ENCODE results near the gene CAPN11.
"Not testable (repeated sequence)": the region's sequence is repeated elsewhere in the genome, so short reads cannot be mapped to it uniquely, and the experiment has no call there.

The CAPN11 gene

DNA sequence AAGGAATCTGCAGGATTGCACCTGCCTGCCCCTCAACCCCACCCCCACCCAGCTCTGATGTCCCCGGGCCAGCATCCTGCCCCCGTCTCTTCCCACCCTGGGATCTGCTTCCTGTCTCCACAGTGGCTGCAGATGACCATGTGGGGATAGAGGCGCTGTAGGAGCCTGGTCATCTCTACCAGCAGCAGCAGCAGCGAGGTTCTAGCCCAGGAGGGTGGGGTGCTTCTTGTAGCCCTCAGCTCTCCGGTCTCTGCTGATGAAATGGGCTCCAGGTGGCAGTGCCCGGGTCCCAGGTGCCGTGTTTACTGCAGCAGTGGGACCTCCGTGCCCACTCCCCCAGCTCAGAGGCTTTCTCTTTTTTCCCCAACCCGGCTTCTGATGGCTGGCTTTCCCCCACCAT is 25.2 kb downstream of the CAPN11 start:
- no peak for DNase-seq

DNA sequence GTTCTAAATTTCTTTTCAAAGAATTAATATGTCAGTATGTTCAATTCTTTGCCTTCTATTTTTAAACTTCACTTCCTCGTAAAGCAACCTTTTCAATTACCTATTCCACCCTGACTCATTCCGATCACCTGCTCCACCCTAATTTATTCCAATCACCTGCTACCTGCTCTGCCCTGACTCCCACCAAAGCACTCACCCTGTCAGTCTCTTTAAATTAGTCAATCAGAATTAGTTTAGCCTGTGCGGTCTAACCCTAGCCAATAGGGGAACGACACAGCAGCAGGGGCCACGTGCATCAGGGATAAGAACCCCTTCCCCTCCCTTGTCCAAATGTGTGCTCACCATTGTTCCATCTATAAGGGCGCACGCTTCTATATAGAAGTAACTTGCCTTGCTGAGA is 26.7 kb downstream of the CAPN11 start:
- not testable (repeated sequence) for DNase-seq

DNA sequence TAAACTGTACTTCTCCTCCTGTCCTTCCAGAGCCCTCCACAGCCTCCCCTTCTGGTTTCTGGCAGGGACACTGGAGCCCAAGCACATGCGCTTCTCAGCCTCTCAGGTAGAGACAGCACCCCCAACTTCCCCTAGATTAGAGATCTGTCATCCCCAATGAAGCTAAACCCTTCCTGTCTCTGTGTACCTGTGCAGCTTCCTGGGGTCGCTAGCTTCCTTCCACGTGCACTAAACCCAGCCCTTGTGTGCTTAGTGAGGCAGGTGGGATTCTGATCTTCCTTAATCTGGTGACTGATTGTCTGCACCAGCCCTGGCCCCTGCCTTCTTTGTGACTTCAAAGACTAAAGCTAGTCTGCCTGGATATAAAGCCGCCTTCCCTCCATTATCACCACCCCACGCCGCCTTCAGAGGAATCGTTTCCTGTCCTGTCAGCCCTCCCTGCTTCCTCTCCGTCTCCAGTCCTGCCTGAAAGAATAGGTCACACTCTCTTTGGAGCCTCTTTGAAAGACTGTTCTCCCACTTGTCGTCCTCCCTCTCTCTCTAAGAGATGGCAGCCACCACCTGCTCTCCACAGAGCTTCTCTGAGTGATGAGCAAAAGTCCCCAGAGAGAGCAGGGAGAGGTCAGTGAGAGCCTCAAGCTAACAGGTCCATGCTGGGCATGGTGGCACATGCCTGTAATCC is 27.5 kb downstream of the CAPN11 start:
- no peak for DNase-seq

DNA sequence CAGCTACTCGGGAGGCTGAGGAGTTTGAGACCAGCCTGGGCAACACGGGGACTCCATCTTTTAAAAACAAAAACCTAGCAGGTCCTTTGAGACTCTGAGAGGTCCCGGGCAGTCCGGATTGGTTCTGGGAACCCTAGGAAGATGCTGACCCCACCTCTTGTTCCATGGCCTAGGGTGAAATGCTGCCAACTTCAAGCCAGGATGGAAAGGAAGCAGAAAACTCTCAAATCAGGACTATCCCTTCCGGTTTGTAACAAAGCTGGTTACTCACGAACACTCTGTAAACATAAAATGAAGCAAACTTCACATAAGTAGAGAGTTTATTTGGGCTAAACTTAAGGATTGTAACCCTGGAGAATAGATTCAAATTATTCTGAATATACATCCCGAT is 28.0 kb downstream of the CAPN11 start:
- no peak for DNase-seq

DNA sequence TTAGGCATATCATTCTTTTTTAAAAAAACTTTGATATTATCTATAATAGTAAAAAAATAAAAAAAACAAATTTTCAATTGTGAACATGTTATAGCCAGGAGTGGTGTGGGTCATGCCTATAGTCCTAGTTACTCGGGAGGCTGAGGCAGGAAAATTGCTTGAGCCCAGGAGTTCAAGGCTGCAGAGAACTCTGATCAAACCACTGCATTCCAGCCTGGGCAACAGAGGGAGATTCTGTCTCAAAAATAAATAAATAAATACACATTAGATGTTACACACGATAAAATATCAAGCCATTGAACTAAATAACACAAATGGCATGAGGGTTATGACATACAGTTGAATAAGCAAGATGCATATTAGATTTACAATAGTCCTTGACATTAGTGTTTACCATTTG is 30.2 kb downstream of the CAPN11 start:
- DNase-seq = no peak

DNA sequence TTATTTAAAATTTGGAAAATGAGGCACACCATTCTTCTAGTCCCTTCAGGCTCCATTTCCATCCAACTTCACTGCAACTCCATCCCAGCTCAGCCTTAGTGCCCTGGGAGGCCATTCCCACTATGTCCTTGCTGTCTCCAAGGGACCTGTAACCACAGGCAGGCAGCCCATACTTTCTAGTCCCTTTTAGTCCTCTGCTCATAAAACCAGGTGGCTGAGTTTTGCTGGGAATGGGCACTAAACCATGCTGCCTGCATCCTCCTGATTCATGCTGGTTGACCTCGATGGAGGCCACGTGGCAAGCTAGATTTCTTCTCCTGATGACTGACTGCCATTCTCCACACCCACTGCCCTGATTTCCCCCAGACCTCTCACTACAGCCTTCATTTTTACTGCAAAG is 30.6 kb downstream of the CAPN11 start:
- no peak for DNase-seq

DNA sequence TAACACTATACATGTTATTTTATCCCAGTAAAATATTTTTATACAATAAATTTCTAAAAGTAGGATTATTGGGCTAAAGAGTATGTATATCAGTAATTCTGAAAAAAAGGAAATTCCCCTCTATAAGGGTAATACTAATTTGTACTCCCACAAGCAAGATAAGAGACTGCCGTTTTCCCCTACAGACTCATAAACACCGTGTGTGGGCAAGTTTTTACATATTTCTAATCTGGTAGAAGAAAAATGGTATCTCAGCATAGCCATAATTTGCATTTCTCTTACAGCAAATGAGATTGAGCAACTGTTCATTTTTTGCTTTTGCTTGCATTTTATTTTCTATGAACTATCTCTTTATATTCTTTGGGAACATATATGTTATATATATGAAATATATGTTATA is 32.1 kb downstream of the CAPN11 start:
- DNase-seq = no peak

DNA sequence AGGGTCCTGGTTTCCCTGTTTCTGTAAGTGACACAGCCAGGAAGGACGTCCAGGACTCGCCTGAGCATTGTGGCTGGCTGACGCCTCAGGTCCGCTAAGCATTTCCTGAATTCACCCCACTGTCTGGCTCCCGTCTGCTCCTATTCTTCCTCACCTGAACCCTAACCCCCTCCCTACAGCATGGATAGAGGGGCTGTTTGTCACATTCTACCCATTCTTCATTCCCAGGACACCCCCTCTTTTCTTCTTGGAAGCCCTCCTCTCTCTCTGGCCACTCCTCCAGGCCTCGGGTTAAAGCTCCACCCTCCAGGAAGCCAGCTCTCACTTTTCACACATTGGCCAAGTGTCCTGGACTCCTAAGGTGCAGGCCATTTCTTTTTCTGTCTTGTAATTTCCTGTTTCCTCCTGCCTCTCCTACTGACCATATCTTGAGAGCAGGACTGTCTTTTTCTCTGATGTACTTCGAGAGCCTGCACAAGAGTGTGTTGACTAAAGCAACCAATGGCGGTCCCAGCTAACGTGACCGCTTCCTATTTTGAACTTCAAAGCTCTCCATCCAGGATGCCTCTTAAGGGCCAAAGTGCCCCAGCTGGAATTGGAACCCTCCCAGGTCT is 33.9 kb downstream of the CAPN11 start:
- DNase-seq = no peak

DNA sequence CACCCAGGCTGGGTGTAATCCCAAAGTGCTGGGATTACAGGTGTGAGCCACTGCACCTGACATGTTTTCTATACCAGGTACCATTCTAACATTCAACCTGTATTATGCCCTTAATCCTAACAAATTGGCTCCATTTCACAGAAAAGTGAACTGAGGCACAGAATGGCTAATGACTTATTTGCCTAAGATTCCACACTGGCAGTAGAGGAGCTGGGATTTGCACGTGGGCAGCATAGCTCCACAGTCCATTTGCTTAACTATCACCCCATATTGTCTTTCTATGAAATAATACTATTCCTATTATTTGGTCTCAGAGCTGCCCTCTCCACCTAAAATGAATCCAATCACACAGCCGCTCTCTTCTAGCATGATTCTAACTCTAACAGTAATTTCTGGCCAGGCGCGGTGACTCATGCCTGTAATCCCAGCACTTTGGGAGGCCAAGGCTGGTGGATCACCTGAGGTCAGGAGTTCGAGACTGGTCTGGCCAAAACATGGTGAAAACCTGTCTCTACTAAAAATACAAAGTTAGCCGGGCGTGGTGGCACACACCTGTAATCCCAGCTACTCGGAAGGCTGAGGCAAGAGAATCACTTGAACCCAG is 34.8 kb downstream of the CAPN11 start:
- no peak for DNase-seq

- no peak for DNase-seq
Observed at GRCh38 chr6:44194326-44194725, 35.7 kb downstream of the CAPN11 start.

DNA sequence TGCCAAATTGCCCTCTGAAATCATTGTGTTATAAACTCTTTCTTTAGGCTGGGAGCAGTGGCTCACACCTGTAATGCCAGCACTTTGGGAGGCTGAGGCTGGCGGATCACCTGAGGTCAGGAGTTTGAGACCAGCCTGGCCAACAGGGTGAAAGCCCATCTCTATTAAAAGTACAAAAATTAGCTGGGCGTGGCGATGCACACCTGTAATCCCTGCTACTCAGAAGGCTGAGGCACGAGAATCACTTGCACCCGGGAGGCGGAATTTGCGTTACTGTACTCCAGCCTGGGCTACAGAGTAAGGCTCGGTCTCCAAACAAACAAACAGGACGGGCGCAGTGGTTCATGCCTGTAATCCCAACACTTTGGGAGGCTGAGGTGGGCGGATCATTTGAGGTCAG is 37.7 kb downstream of the CAPN11 start:
- DNase-seq = not testable (repeated sequence)

DNA sequence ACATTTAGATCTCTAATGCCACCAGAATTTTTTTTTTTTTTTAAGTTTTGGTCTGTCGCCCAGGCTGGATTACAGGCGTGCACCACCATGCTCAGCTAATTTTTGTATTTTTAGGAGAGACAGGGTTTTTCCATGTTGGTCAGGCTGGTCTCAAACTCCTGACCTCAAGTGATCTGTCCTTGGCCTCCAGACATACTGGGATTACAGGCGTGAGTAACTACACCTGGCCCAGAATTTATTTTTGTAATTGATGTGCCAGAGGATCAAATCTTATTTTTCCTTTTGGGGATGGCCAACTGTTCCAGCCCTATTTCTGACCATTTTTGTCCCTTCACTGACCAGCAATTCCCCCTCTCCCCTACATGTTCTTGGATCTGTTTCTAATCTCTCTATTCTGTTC is 40.1 kb downstream of the CAPN11 start:
- DNase-seq = no peak

DNA sequence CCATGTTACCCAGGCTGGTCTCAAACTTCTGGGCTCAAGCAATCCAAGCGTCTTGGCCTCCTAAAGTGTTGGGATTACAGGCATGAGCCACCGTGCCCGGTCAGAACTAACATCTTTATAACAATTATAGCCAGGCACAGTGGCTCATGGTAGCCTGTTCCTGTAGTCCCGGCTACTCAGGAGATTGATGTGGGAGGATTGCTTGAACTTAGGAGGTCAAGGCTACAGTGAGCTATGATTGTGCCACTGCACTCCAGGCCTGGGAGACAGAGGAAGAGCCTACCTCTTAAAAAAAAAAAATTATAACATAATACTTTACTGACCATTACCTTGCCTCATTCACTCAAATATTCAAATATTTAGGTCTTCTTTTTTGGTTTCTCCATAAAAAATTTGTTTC is 41.3 kb downstream of the CAPN11 start:
- no peak for DNase-seq

- DNase-seq = no peak
Observed at GRCh38 chr6:44201200-44201599, 42.6 kb downstream of the CAPN11 start.

GRCh38 chr6:44201638-44202303 is 43.2 kb downstream of the CAPN11 start:
- no peak for DNase-seq

GRCh38 chr6:44202332-44202971 is 43.8 kb downstream of the CAPN11 start:
- no peak for DNase-seq

DNA sequence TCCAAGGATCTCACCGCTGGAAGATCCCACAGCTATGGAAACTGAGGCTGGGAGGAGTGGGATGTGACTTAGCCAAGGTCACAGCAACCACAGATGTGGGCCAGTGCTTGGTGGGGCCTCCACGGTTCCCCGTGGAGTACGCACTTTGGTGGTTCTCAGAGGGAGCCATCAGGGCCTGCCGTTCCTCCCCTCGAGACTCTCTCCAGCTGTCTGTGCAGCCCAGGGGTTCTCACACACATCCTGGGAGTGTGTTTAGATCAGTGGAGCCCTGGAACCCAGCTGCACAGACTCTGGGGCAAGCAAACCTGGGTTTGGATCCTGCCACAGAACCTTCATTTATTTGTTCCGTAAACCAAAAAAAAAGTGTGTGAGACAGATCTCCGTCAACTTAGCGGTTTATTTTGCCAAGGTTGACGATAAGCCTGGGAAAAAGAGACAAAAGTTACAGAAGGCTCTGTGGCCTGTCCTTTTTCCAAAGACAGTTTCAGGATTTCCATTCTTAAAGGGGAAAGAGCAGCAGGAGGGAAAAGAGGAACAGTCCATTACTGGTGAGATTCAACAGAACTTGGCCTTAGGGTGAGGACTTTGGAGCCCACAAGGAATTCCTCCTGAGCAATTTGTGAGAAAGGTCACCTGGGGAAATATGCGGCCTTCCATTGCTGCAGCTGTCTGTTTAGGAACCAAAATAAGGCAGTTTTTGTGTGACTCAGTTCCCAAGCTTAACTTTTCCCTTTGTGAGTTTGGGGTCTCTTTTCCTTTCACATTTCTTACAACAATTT is 44.5 kb downstream of the CAPN11 start:
- no peak for DNase-seq

DNA sequence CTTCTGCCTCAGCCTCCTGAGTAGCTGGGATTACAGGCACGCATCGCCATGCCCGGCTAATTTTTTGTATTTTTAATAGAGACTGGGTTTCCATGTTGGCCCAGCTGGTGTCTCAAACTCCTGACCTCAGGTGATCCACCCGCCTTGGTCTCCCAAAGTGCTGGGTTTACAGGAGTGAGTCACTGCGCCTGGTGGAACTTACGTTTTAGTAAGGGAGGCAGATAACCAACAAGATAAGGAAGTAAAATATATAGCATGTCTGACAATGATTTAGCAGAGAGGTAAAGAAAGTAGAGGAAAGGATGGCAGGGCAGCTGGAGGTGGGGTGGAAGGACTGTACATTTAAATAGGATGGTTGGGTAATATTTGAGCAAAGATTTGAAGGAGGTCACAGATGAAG is 45.3 kb downstream of the CAPN11 start:
- DNase-seq = no peak

DNA sequence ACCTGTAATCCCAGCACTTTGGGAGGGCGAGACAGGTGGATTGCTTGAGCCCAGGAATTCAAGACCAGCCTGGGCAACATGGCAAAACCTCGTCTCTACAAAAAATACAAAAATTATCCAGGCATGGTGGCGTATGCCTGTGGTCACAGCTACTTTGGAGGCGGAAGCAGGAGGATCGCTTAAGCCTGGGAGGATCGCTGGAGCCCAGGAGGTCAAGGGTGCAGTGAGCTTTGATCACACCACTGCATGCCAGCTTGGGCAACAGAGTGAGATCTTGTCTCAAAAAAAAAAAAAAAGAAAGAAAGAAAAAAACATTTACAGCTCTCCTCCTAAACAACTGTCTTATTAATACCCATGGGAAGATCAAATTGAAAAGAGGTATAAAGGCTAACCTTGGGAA is 49.3 kb downstream of the CAPN11 start:
- DNase-seq = no peak

GRCh38 chr6:44211284-44211683 is 52.7 kb downstream of the CAPN11 start:
- DNase-seq = no peak

- DNase-seq = no peak
Observed at GRCh38 chr6:44214307-44214706, 55.7 kb downstream of the CAPN11 start.

GRCh38 chr6:44216677-44217331 is 58.2 kb downstream of the CAPN11 start, which contains the start of gene MYMX:
Gene MYMX (plus strand): TSS chr6:44216926. CDS start chr6:44217472, 546 bp downstream.
- DNase-seq = no peak

Measured in stimulated activated CD4-positive, alpha-beta T cell treated with anti-CD3 and anti-CD28 coated beads, Interleukin-15, amount 100 ng/mL, for 24 hours (primary cell).